Retinal pigment epithelial cell (primary cell): ENCODE measurements around the gene CTRL.

Source experiments
- DNase-seq: peaks from one replicate; pipeline ENCODE4 v3.0.0-alpha.2; 2010; ENCODE audit warnings: low read depth
- H3K4me3 ChIP-seq: 2 replicates; pipeline ENCODE4 v1.5.1; 2011; ENCODE audit warnings: mild to moderate bottlenecking, low read length, control low read depth, moderate library complexity
- TF ChIP-seq, protein P1 (sequence below): conservative IDR thresholded peaks from 2 replicates; pipeline ENCODE4 v1.5.1; 2011; ENCODE audit warnings: low read depth, low read length, control low read depth, inconsistent platforms

CTRL gene

DNA sequence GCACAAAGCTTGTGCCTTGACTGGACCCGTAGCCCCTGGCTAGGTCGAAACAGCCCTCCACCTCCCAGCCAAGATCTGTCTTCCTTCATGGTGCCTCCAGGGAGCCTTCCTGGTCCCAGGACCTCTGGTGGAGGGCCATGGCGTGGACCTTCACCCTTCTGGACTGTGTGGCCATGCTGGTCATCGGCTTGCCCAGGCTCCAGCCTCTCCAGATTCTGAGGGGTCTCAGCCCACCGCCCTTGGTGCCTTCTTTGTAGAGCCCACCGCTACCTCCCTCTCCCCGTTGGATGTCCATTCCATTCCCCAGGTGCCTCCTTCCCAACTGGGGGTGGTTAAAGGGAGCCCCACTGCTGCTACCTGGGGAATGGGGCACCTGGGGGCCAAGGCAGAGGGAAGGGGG, 3.5 kb downstream of the CTRL start:
- H3K4me3 ChIP-seq = no peak overlapping the region
- TF ChIP-seq, protein P1, sequence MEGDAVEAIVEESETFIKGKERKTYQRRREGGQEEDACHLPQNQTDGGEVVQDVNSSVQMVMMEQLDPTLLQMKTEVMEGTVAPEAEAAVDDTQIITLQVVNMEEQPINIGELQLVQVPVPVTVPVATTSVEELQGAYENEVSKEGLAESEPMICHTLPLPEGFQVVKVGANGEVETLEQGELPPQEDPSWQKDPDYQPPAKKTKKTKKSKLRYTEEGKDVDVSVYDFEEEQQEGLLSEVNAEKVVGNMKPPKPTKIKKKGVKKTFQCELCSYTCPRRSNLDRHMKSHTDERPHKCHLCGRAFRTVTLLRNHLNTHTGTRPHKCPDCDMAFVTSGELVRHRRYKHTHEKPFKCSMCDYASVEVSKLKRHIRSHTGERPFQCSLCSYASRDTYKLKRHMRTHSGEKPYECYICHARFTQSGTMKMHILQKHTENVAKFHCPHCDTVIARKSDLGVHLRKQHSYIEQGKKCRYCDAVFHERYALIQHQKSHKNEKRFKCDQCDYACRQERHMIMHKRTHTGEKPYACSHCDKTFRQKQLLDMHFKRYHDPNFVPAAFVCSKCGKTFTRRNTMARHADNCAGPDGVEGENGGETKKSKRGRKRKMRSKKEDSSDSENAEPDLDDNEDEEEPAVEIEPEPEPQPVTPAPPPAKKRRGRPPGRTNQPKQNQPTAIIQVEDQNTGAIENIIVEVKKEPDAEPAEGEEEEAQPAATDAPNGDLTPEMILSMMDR = no peak
- DNase-seq = no peak

DNA sequence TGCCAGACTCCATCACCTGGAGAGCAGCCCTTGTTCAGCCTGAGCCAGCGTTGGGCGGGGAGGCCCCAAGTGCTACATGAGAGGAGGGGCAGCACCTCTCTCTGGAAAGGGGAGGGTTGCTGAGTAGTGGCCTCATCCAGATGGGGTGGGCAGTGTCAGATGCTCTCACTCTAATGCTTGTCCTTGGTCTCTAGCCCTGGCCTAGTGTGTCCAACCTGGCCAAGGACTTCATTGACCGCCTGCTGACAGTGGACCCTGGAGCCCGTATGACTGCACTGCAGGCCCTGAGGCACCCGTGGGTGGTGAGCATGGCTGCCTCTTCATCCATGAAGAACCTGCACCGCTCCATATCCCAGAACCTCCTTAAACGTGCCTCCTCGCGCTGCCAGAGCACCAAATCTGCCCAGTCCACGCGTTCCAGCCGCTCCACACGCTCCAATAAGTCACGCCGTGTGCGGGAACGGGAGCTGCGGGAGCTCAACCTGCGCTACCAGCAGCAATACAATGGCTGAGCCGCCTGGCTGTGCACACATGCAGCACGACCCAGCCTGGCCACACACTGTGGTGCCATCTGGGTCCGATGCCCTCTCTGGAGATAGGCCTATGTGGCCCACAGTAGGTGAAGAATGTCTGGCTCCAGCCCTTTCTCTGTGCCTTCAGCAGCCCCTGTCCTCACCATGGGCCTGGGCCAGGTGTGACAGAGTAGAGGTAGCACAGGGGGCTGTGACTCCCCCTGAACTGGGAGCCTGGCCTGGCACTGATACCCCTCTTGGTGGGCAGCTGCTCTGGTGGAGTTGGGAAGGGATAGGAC, 4.3 kb downstream of the CTRL start:
- no peak for DNase-seq
- TF ChIP-seq, protein P1 = no peak
- no peak overlapping the region for H3K4me3 ChIP-seq

DNA sequence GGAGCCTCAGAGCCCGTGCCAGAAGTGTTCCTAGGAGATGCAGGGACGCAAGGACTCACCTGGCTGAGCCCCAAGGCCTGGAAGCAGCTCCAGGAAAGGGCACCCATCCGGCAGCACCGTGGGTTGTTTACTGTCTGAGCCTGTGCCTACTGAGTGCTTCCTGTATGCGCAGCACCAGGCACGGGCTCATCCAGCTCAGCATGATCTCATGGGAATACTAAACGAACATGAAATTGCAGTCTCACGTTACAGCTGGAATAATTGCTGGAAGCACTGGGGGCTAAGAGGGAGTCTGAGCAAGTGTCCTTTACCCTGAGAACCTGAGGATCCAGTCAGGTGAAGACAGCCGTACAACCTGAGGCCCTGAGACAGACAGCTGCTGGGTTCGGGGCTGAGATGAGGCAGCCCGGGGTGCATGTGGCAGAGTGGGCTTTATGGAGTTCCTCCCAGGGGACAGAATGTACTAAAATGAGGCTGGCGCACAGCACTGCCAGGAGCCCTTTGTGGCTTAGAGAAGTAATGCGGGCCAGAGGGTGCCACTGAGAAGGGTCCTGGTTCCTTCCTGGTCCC, 5.4 kb downstream of the CTRL start:
- no peak overlapping the region for H3K4me3 ChIP-seq
- TF ChIP-seq, protein P1 = peak; percentile 13
- no peak for DNase-seq

DNA sequence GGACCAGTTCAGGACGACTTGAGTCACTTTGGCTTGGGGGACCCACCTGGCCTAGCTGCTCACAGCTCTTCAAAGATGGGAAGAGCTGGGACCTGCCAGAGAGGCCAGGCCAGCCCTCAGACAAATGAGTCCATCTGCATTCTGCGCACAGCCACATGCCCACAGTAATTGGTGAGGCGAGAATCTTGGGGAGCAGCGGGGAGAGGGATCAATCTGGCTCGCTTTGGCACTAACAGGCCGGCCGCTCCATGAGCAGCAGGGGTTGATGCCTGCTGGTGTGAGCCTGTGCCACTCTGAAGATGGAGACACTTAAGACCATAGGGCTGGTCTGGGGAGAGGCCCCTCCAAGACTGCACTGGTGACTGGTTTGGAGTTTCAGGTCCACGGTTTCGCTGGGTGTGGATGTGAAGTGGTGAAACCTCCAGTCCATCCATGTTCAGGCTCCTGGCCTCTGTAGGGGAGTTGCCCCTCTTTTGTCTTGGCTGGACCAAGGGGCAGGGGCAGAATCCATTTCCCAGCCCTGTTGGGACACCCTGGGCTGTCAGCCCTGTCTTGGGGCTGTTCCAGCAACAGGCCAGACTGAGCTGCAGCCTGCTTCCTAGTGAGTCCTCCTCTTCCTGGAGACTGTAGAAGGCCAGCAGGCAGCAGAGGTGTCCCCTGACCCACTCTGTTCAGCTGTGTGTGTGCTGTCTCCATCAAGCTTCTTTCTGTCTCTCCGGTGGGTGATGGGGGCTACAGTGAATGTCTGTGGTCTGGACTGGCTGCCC, 7.3 kb downstream of the CTRL start:
- H3K4me3 ChIP-seq = no peak overlapping the region
- TF ChIP-seq, protein P1 = no peak
- DNase-seq = no peak

DNA sequence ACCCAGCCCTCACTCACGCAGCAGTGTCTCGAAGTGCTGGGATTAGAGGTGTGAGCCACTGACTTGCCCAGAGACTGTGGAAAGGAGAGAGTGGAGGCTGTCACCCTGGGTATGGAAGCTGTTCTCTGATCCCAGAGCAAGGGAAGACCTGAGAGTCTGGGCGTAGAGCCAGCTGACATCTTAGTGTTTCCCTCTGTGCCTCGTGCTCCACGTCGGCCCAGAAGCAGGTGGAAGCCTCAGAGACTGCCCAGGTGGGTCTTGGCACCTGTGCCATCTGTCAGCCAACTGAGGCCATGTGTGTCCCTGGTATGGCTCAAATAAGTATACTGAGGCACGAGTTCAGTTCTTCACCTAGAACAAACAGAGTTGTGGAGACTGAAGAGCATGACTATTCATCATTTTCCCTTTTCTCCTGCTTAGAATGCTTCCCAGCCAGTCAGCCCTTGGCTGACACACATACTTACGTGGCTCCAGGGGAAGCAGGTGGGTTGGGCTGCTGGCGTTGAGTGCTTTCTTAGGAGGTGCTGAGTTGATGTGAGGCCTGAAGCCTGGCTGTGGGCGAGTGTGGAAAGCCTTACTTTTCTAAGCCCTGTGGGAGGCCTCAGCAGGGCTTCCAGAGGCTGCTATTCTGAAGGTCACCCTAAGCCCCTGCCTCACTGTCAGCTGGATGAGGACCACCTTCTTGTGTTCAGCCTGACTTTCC, 8.1 kb downstream of the CTRL start:
- no peak overlapping the region for H3K4me3 ChIP-seq
- DNase-seq = no peak
- TF ChIP-seq, protein P1 = no peak

DNA sequence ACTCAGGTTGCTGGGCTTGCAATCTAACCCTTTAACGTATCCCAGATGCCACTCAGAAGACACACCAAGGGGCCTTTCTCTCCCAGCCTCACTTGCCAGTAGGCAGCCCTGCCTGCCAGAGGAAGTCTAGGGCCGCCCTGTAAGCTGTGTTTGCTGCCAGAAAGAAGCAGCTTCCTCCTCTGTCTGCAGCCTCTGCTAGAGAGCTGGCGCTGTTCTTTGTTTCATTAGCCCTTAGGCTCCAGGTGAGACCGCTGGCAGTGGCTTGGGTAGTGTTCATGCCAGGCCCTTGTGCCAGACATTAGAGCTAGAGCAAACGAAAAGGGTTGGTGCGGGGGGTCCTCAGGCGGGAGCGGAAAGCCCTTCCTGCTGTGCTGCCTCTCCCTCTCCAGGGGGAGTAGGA, 8.9 kb downstream of the CTRL start:
- TF ChIP-seq, protein P1 = no peak
- H3K4me3 ChIP-seq = no peak overlapping the region
- DNase-seq = no peak
